Fibroblast of lung (primary cell): ENCODE measurements around the gene MYH10. TPM values are rescaled to one million over a fixed set of nuclear protein-coding genes. Genes with fewer than 3 reads are reported as not detected.

Source experiments
- DNase-seq, 2 donors: peaks; one replicate each; pipeline versions ENCODE4 v3.0.0 to v3.0.0-alpha.2; 2010; ENCODE audit warnings: low read depth in 2 of 2
- H2AFZ ChIP-seq: 2 replicates; pipeline ENCODE4 v1.5.1; 2012; ENCODE audit warnings: low read length, control low read depth, inconsistent platforms
- H3K27ac ChIP-seq: 2 replicates; pipeline ENCODE4 v1.5.1; 2011; ENCODE audit warnings: low read length, control low read depth; ENCODE audit not compliant: insufficient read depth
- H3K27me3 ChIP-seq: 2 replicates; pipeline ENCODE4 v1.5.1; 2011; ENCODE audit warnings: mild to moderate bottlenecking, low read length; ENCODE audit not compliant: control insufficient read depth, insufficient read depth
- H3K36me3 ChIP-seq: 2 replicates; pipeline ENCODE4 v1.5.1; 2011; ENCODE audit warnings: low read length; ENCODE audit not compliant: control insufficient read depth, insufficient read depth
- H3K4me1 ChIP-seq: 2 replicates; pipeline ENCODE4 v1.5.1; 2011; ENCODE audit warnings: low read length; ENCODE audit not compliant: control insufficient read depth, insufficient read depth; ENCODE audit errors: extremely low read depth
- H3K4me2 ChIP-seq: 2 replicates; pipeline ENCODE4 v1.5.1; 2011; ENCODE audit warnings: low read length, control low read depth; ENCODE audit not compliant: insufficient read depth; ENCODE audit errors: extremely low read depth
- H3K4me3 ChIP-seq, 4 experiments: fragments of 200-600 bp in 1 of 4; sonication (generic) in 1 of 4; replicated peaks in 1 of 4; 2 replicates each; pipeline ENCODE4 v1.5.1; 2011 to 2016; ENCODE audit warnings: low read length in 4 of 4, low read depth in 3 of 4, mild to moderate bottlenecking in 3 of 4, control low read depth in 2 of 4, inconsistent platforms in 1 of 4, mixed read lengths in 1 of 4; ENCODE audit not compliant: insufficient read depth in 1 of 4; ENCODE audit errors: control extremely low read depth in 1 of 4
- H3K79me2 ChIP-seq: 2 replicates; pipeline ENCODE4 v1.5.1; 2012; ENCODE audit warnings: mild to moderate bottlenecking, low read length, inconsistent platforms; ENCODE audit not compliant: control insufficient read depth, insufficient read depth
- H3K9ac ChIP-seq: 2 replicates; pipeline ENCODE4 v1.5.1; 2011; ENCODE audit warnings: mild to moderate bottlenecking, low read length, control low read depth; ENCODE audit not compliant: insufficient read depth
- H3K9me3 ChIP-seq: 2 replicates; pipeline ENCODE4 v1.5.1; 2012; ENCODE audit warnings: low read depth, low read length; ENCODE audit not compliant: control insufficient read depth, insufficient read depth
- H4K20me1 ChIP-seq: 2 replicates; pipeline ENCODE4 v1.5.1; 2011; ENCODE audit warnings: low read length; ENCODE audit not compliant: control insufficient read depth, insufficient read depth; ENCODE audit errors: extremely low read depth
- EZH2 ChIP-seq: IDR thresholded peaks from 2 replicates; pipeline ENCODE4 v1.5.1; 2012; ENCODE audit warnings: low read length, control low read depth, mild to moderate bottlenecking; ENCODE audit errors: missing control alignments
- polyA plus RNA-seq, 2 donors: library from polyadenylated mRNA; depleted of rRNA in 1 of 2; stranded (reverse) in 1 of 2; unstranded in 1 of 2; fragments of >200 nt; gene quantifications; 2 replicates each; pipeline ENCODE4 v1.2.1, GENCODE V29; 2011 to 2012; ENCODE audit warnings: missing spikeins in 1 of 2
- total RNA-seq: library from RNA; depleted of rRNA; stranded (reverse); fragments of >200 nt; gene quantifications from 2 replicates; pipeline ENCODE4 v1.2.1, GENCODE V29; 2014
- TF ChIP-seq, protein P1 (sequence below), 2 donors: IDR thresholded peaks in 1 of 2; conservative IDR thresholded peaks in 1 of 2; 1 replicate in 1 of 2; 2 replicates in 1 of 2; pipeline ENCODE4 v1.5.1; 2011 to 2012; ENCODE audit warnings: low read length in 2 of 2, control low read depth in 1 of 2, inconsistent platforms in 1 of 2, low read depth in 1 of 2, mild to moderate bottlenecking in 1 of 2

Gene MYH10
- total and polyA plus RNA-seq, 2 donors (not counting 1 experiment from before 2014, with no cell fraction given), result 54.6 to 104 TPM

DNA sequence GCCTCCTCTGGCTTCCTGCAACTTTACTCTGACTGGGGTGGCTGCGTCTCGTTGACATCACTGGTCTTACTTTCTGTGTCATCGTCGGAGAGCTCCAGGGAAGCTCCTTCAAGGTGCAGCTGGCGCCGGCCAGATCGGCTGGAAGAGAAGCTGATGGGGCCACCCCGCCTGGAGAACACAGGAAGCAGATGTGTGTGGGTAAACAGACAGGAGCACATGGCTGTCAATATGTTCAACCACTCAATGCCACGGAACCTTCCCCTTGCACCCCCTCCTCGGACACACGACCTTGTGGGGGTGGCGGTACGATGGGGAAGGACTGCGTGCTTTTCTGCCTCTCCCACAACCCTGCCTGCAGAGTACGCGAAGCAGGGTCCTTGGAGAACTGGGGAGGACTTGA is 154.7 kb downstream of the MYH10 start:
- H3K36me3 ChIP-seq, result peaks cover 39% of the 10 kb centered on the region
- H3K27me3 ChIP-seq, result no peaks in the 10 kb centered on the region
- H3K4me2 ChIP-seq, result no peak overlapping the region
- no peak overlapping the region for H2AFZ ChIP-seq
- DNase-seq, result no peak
- H3K79me2 ChIP-seq, result no peaks in the 10 kb centered on the region
- no peak overlapping the region for H3K4me3 ChIP-seq
- no peaks in the 10 kb centered on the region for H3K9me3 ChIP-seq
- TF ChIP-seq, protein P1, sequence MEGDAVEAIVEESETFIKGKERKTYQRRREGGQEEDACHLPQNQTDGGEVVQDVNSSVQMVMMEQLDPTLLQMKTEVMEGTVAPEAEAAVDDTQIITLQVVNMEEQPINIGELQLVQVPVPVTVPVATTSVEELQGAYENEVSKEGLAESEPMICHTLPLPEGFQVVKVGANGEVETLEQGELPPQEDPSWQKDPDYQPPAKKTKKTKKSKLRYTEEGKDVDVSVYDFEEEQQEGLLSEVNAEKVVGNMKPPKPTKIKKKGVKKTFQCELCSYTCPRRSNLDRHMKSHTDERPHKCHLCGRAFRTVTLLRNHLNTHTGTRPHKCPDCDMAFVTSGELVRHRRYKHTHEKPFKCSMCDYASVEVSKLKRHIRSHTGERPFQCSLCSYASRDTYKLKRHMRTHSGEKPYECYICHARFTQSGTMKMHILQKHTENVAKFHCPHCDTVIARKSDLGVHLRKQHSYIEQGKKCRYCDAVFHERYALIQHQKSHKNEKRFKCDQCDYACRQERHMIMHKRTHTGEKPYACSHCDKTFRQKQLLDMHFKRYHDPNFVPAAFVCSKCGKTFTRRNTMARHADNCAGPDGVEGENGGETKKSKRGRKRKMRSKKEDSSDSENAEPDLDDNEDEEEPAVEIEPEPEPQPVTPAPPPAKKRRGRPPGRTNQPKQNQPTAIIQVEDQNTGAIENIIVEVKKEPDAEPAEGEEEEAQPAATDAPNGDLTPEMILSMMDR (conservative IDR thresholded peaks at IDR 0.05 in 1 of 2, IDR thresholded peaks at IDR 0.05 in 1 of 2; ENCODE audit: low read depth in 1 of 2, low read length in 2 of 2), result no peak
- no peak for TF ChIP-seq EZH2
- no peak overlapping the region for H3K9ac ChIP-seq
- no peak overlapping the region for H3K27ac ChIP-seq
- H3K4me1 ChIP-seq, result peaks cover 9% of the 10 kb centered on the region
- H4K20me1 ChIP-seq, result no peaks in the 10 kb centered on the region

DNA sequence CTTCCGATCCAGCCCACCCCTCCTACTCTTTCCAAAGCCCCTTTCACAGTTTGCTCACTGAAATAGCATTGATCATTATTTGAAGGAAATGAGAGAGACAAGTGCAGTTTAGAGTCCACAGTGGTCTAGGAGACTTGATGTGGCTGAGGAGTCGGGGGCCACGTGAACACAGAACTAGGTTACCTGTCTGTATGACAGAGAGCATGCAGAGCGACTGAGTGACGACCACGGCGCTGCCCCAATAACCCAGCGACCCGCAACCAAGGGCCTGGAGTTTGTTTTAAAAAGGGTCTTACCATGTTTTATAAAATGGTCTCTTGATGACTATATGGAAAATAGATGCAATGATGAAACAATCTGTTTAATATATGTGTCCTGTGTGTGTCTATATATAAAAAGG is 155.3 kb downstream of the MYH10 start:
- Histone ChIP-seq H3K4me1 (peaks cover 11% of the 10 kb centered on the region), H3K27ac (no peak overlapping the region), H3K4me3 (no peak overlapping the region), H4K20me1 (no peaks in the 10 kb centered on the region), H3K9ac (no peak overlapping the region), H3K36me3 (peaks cover 41% of the 10 kb centered on the region), H3K9me3 (no peaks in the 10 kb centered on the region), H3K27me3 (no peaks in the 10 kb centered on the region), H3K4me2 (no peak overlapping the region), H3K79me2 (no peaks in the 10 kb centered on the region), H2AFZ (no peak overlapping the region)
- TF ChIP-seq, protein P1 (conservative IDR thresholded peaks at IDR 0.05 in 1 of 2, IDR thresholded peaks at IDR 0.05 in 1 of 2; ENCODE audit: low read depth in 1 of 2, low read length in 2 of 2), result no peak
- TF ChIP-seq EZH2, result no peak
- DNase-seq, result no peak

DNA sequence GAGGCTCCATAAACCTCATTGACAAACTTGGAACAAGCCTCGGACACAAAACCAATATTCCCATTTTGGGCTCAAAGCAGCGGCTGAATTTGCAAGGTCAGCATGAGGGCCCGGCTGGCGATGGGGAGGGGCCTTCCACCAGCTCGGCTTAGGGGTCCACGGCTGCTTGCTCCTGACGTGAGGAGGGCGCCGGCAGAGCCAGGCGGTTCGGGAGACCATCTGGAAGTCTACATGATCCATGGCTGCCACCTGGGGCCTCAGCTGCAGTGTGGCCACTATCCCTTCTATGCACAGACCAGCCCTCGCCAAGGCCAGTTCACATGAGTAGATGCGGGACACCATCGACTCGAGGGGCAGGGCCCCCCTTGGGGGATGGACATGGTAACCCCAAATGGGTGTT is 155.7 kb downstream of the MYH10 start:
- no peak overlapping the region for H3K9ac ChIP-seq
- no peak for TF ChIP-seq EZH2
- TF ChIP-seq, protein P1 (conservative IDR thresholded peaks at IDR 0.05 in 1 of 2, IDR thresholded peaks at IDR 0.05 in 1 of 2; ENCODE audit: low read depth in 1 of 2, low read length in 2 of 2), result no peak
- H3K36me3 ChIP-seq, result peaks cover 37% of the 10 kb centered on the region

More for the DNA sequence above, 155.7 kb downstream of the MYH10 start:
- H2AFZ ChIP-seq, result no peak overlapping the region
- H3K79me2 ChIP-seq, result peaks cover 3% of the 10 kb centered on the region
- DNase-seq, result no peak
- H3K4me1 ChIP-seq, result peaks cover 7% of the 10 kb centered on the region
- no peak overlapping the region for H3K27ac ChIP-seq
- H3K4me3 ChIP-seq, result no peak overlapping the region
- no peaks in the 10 kb centered on the region for H3K27me3 ChIP-seq
- H3K9me3 ChIP-seq, result no peaks in the 10 kb centered on the region
- H3K4me2 ChIP-seq, result no peak overlapping the region
- no peaks in the 10 kb centered on the region for H4K20me1 ChIP-seq
